Measurements from ENCODE around the gene DNAH10.

DNA sequence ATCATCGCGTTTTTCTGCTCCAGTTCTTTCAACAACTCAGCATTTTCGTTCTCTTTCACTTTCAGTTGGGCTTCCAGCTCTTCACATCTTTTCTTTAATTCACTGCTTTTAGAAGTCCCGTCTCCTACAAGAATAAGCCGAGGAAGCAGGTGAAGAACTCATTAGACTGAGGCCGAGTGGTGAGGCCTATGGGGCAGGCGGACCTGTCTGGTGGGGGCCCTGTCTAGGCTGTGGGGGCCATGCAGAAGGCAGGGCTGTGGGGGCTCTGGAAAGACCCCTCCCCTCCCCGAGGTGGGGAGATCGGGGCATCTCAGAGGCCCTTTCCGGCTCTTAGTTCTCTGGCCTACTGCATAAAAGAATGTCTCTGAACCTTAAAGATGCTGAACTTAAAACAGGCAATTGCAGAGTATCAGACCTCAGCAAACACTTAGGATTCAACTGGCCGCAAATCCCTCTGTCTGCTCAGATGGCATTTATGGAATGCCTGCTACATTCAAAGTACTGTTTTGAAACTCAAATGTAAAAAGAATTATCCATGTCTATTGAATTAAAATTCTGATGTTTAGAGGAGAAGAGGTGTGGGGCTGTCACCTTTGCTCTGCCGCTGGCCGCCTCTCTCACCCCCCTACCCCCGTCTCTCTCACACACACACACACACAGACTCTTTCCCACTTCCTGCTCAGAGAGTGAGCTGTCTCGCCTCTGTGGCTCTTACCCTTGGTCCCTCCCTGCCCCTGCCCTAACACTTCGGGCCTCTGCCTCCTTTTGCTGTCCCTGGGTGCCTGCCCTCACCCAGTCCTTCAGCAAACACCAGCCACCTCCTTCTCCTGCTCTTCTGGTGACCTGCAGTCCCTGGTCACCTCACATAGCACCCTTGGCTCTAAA is 175.8 kb downstream of the DNAH10 start:
- TF ChIP-seq REST (IDR thresholded peaks at IDR 0.05; ENCODE audit: low read depth) (no peak), EGR1 (IDR thresholded peaks at IDR 0.05) (no peak), TAF1 (IDR thresholded peaks at IDR 0.05; ENCODE audit: low read depth) (no peak), EP300 (IDR thresholded peaks at IDR 0.05; ENCODE audit: borderline replicate concordance) (no peak), CREB1 (IDR thresholded peaks at IDR 0.05; ENCODE audit: low read depth) (no peak), ZBTB7A (IDR thresholded peaks at IDR 0.05; ENCODE audit: low read depth) (no peak), CEBPB (IDR thresholded peaks at IDR 0.05) (no peak), TEAD4 (IDR thresholded peaks at IDR 0.05) (no peak), FOXM1 (IDR thresholded peaks at IDR 0.05; ENCODE audit: borderline replicate concordance, low read depth) (no peak)
- TF ChIP-seq, protein P1, sequence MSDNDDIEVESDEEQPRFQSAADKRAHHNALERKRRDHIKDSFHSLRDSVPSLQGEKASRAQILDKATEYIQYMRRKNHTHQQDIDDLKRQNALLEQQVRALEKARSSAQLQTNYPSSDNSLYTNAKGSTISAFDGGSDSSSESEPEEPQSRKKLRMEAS (IDR thresholded peaks at IDR 0.05): no peak

Data from Ishikawa (cell line).